ENCODE results near the gene PAX1.

GRCh38 chr20:21699216-21699508 lies 6.3 kb upstream of the PAX1 start:
- TF ChIP-seq CTCF (IDR thresholded peaks at IDR 0.05) (no peak), KAT7 (CRISPR knock-in tag; IDR thresholded peaks at IDR 0.05; ENCODE audit: borderline replicate concordance) (no peak), ZNF396 (CRISPR knock-in tag; IDR thresholded peaks at IDR 0.05; ENCODE audit: borderline replicate concordance) (no peak)

Measured in WTC11 (cell line).